B cell (primary cell): ENCODE results near the gene WDFY4. TPM values are rescaled to one million over a fixed set of nuclear protein-coding genes. Genes with fewer than 3 reads are reported as not detected.
A peak's percentile ranks its signal among the peaks of the same experiment; 100 is the strongest.

Experiments
- ATAC-seq: fragments of 200-7000 bp; cut with Tn5 transposase; one replicate; pipeline ENCODE4 v1.10.0; 2021; ENCODE audit warnings: low read depth, mild to moderate bottlenecking, moderate number of reproducible peaks, moderate library complexity
- CTCF ChIA-PET: fragments of 350-600 bp; sonication (Branson Sonifier 250); formaldehyde crosslinking; loops from one replicate; lab custom pipeline; 2021; ENCODE audit warnings: antibody characterized with exemption, inconsistent platforms; lab: Charles Lee
- POLR2A ChIA-PET: fragments of 350-600 bp; sonication (Branson Sonifier 250); formaldehyde crosslinking; loops from one replicate; lab custom pipeline; 2021; ENCODE audit warnings: antibody characterized with exemption; lab: Charles Lee
- DNase-seq: peaks from one replicate; pipeline ENCODE4 v3.0.0; 2013
- H2AFZ ChIP-seq: 2 replicates; pipeline ENCODE4 v1.6.1; 2012; ENCODE audit warnings: mild to moderate bottlenecking, low read depth, low read length; ENCODE audit not compliant: insufficient read depth, poor library complexity, severe bottlenecking
- H3K27ac ChIP-seq, 2 donors: 1 replicate in 1 of 2; 2 replicates in 1 of 2; pipeline ENCODE4 v1.5.1; 2012 to 2013; ENCODE audit warnings: low read length in 2 of 2, mild to moderate bottlenecking in 2 of 2, moderate library complexity in 1 of 2
- H3K27me3 ChIP-seq, 4 experiments: fragments of 200-600 bp in 1 of 4; sonication (generic) in 1 of 4; replicated peaks in 1 of 4; 1 replicate in 2 of 4; 2 replicates in 2 of 4; pipeline versions ENCODE4 v1.6.1 to v1.7.0; 2013 to 2016; ENCODE audit warnings: low read length in 3 of 4, mild to moderate bottlenecking in 2 of 4, mixed read lengths in 1 of 4, moderate library complexity in 1 of 4; ENCODE audit not compliant: insufficient read depth in 4 of 4, control insufficient read depth in 3 of 4; ENCODE audit errors: control extremely low read depth in 1 of 4
- H3K36me3 ChIP-seq, 2 experiments: replicated peaks in 1 of 2; 1 replicate in 1 of 2; 2 replicates in 1 of 2; pipeline versions ENCODE4 v1.6.1 to v1.7.1; 2013; ENCODE audit warnings: low read length in 1 of 2; ENCODE audit not compliant: insufficient read depth in 2 of 2, control insufficient read depth in 1 of 2; ENCODE audit errors: control extremely low read depth in 1 of 2, extremely low read depth in 1 of 2
- H3K4me1 ChIP-seq, 2 donors: fragments of 200-600 bp in 1 of 2; sonication (generic) in 1 of 2; 1 replicate in 1 of 2; 2 replicates in 1 of 2; pipeline versions ENCODE4 v1.5.1 to v1.6.1; 2013 to 2017; ENCODE audit warnings: low read length in 2 of 2; ENCODE audit not compliant: control insufficient read depth in 2 of 2, insufficient read depth in 2 of 2
- H3K4me2 ChIP-seq: replicated peaks from 2 replicates; pipeline ENCODE3; 2012; ENCODE audit warnings: mild to moderate bottlenecking, low read depth, low read length; ENCODE audit not compliant: poor library complexity, severe bottlenecking
- H3K4me3 ChIP-seq, 5 experiments: fragments of 200-600 bp in 1 of 5; sonication (generic) in 1 of 5; 1 replicate in 3 of 5; 2 replicates in 2 of 5; pipeline versions ENCODE4 v1.5.1 to v1.7.0; 2011 to 2016; ENCODE audit warnings: low read length in 4 of 5, mild to moderate bottlenecking in 4 of 5, low read depth in 2 of 5, control low read depth in 1 of 5, moderate library complexity in 1 of 5; ENCODE audit not compliant: insufficient read depth in 1 of 5; ENCODE audit errors: control extremely low read depth in 1 of 5, extremely low read depth in 1 of 5
- H3K79me2 ChIP-seq: fragments of 200-600 bp; sonication (generic); one replicate; pipeline ENCODE4 v1.6.0; 2016; ENCODE audit warnings: low read length; ENCODE audit not compliant: control insufficient read depth, insufficient read depth
- H3K9ac ChIP-seq: fragments of 200-600 bp; sonication (generic); 2 replicates; pipeline ENCODE4 v1.6.1; 2017; ENCODE audit warnings: mild to moderate bottlenecking, low read length, moderate library complexity
- H3K9me3 ChIP-seq, 3 donors: one replicate each; pipeline versions ENCODE4 v1.6.1 to v1.7.1; 2013; ENCODE audit warnings: low read length in 2 of 3; ENCODE audit not compliant: control insufficient read depth in 2 of 3, insufficient read depth in 1 of 3; ENCODE audit errors: control extremely low read depth in 1 of 3
- H4K20me1 ChIP-seq: 2 replicates; pipeline ENCODE4 v1.6.0; 2012; ENCODE audit warnings: mild to moderate bottlenecking, low read length; ENCODE audit not compliant: insufficient read depth, control insufficient read depth, poor library complexity, severe bottlenecking
- H3K27ac Mint-ChIP-seq: one replicate; pipeline ENCODE4 v1.8.0; 2021; ENCODE audit warnings: mixed read lengths
- H3K27me3 Mint-ChIP-seq: one replicate; pipeline ENCODE4 v1.8.0; 2021; ENCODE audit warnings: mixed read lengths
- H3K4me1 Mint-ChIP-seq: one replicate; pipeline ENCODE4 v1.8.0; 2021; ENCODE audit warnings: mixed read lengths
- H3K4me3 Mint-ChIP-seq: one replicate; pipeline ENCODE4 v1.8.0; 2021; ENCODE audit warnings: mixed read lengths
- H3K9me3 Mint-ChIP-seq: one replicate; pipeline ENCODE4 v1.8.0; 2022; ENCODE audit warnings: mixed read lengths; ENCODE audit not compliant: insufficient read depth
- CTCF ChIP-seq: fragments of 200-600 bp; IDR thresholded peaks from one replicate; pipeline ENCODE4 v1.8.0; 2022; ENCODE audit warnings: antibody characterized with exemption, mild to moderate bottlenecking
- EZH2 ChIP-seq: IDR thresholded peaks from 2 replicates; pipeline ENCODE4 v1.6.1; 2012; ENCODE audit warnings: borderline replicate concordance, low read depth, mild to moderate bottlenecking, moderate library complexity, low read length; ENCODE audit not compliant: insufficient read depth, poor library complexity, severe bottlenecking
- WGBS: methylation state at CpG from one replicate; pipeline ENCODE4 v1.1.5; 2013; ENCODE audit warnings: missing lambda C conversion rate; ENCODE audit not compliant: insufficient coverage; 5-methylcytosine and 5-hydroxymethylcytosine counted together
- intact Hi-C: fragments of 100-400 bp; cut with micrococcal nuclease; formaldehyde crosslinking; loops from one replicate; pipeline ENCODE4 v1.10.0; 2022
- polyA plus RNA-seq: library from polyadenylated mRNA; depleted of rRNA; stranded (reverse); fragments of >200 nt; gene quantifications from 2 replicates; pipeline ENCODE4 v1.2.3, GENCODE V29; 2012
- total RNA-seq, 2 donors: library from RNA; stranded (reverse); fragments of 120-200 nt in 1 of 2; gene quantifications; 1 replicate in 1 of 2; 2 replicates in 1 of 2; pipeline versions ENCODE4 v1.2.3 to v1.2.4, GENCODE V29; 2013 to 2022

Gene WDFY4
- total and polyA plus RNA-seq, 2 donors (not counting 1 experiment from before 2014, with no cell fraction given) = 262 to 560 TPM

DNA sequence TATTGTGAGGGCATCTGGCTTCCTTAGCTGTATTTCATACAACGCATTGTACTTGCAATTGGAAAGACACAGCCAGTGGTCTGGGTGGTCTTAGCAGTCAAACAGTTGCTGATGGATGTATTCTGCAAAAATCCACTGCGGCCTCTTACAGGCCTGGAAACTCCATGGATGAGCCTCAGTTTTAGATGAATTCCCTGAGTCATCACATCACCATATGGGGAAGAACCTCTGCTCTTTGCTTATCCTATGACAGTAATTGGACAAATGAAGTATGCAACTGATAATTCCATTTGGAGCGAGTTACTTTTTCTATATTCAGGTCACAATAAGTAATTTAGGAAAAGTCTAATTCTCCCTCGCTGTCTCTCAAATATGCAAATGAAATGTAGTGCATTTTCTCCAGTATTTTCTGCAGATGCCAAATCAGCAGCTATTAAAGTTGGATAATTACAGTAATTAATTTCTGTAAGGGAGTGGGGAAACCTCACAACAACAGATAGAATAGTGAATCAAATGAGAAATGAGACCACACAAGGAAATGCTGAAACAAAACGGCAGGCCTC is 78.8 kb downstream of the WDFY4 start:
- POLR2A ChIA-PET = no interaction called here
- Mint-ChIP-seq H3K9me3 (no peaks in the 10 kb centered on the region), H3K4me3 (no peak overlapping the region), H3K27ac (no peak overlapping the region), H3K4me1 (peaks cover 19% of the 10 kb centered on the region), H3K27me3 (no peaks in the 10 kb centered on the region)
- H3K4me2 ChIP-seq = no peak overlapping the region
- no peak for ATAC-seq
- peaks cover 9 to 97% of the 10 kb centered on the region in 2 experiments for H3K36me3 ChIP-seq
- no peak for DNase-seq
- WGBS = 100% methylated on average over 1 of the region's 5 CpGs
- H3K9ac ChIP-seq = no peak overlapping the region
- peaks cover 99% of the 10 kb centered on the region for H4K20me1 ChIP-seq
- no peak overlapping the region for H2AFZ ChIP-seq
- H3K79me2 ChIP-seq = peaks cover 98% of the 10 kb centered on the region
- no peaks in the 10 kb centered on the region for H3K9me3 ChIP-seq
- intact Hi-C loops = no loop called here
- H3K27ac ChIP-seq = no peak overlapping the region
- H3K4me3 ChIP-seq = no peak overlapping the region
- peaks cover 6% of the 10 kb centered on the region in 2 donors for H3K4me1 ChIP-seq
- no peaks in the 10 kb centered on the region for H3K27me3 ChIP-seq
- CTCF ChIA-PET = interaction anchor here (4.6 kb wide), 1 partner anchor 106 kb away, joined by 47 read pairs; no protein-coding TSS in a partner anchor
- TF ChIP-seq EZH2 (no peak), CTCF (no peak)

DNA sequence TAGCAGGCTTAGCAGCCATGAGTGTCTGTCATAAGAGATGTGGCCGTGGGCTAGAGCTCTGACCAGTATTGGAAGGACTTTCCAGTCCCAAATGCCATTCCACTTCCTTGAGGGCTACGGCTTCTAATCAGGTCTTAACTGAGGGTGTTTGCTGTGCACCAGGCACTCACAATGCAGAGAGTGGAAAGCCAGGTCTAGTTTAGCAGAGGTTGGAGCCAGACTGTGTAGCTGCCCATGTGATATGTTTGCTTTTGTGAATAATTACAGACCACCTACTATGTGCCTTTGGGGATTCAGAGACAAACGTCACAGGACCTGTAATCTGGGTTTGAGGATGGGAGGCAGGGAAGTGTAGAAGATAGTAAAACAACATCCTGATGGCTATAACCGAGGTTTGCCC is 79.8 kb downstream of the WDFY4 start:
- H3K27me3 Mint-ChIP-seq = no peaks in the 10 kb centered on the region
- no peaks in the 10 kb centered on the region for H3K27me3 ChIP-seq
- TF ChIP-seq EZH2 (no peak), CTCF (no peak)
- H3K4me1 ChIP-seq = no peaks in the 10 kb centered on the region
- peak overlapping the region in 1 of 2 donors; percentile 14 for H3K27ac ChIP-seq
- H3K4me1 Mint-ChIP-seq = peaks cover 16% of the 10 kb centered on the region
- 93% methylated on average over 2 of the region's 4 CpGs for WGBS
- H3K9ac ChIP-seq = no peak overlapping the region
- H3K4me2 ChIP-seq = no peak overlapping the region
- H2AFZ ChIP-seq = no peak overlapping the region
- H3K4me3 ChIP-seq = no peak overlapping the region
- ChIA-PET CTCF (interaction anchor here (1.2 to 4.6 kb wide), 3 partner anchors 38 to 107 kb away, joined by 5 to 47 read pairs (median 5); partner anchors contain the start of gene WDFY4), POLR2A (no interaction called here)
- no peaks in the 10 kb centered on the region for H3K9me3 Mint-ChIP-seq
- peaks cover 99% of the 10 kb centered on the region for H4K20me1 ChIP-seq
- intact Hi-C loops = no loop called here
- H3K9me3 ChIP-seq = no peaks in the 10 kb centered on the region
- DNase-seq (no peak), ATAC-seq (no peak)
- H3K36me3 ChIP-seq = peaks cover 9 to 97% of the 10 kb centered on the region in 2 experiments
- peaks cover 98% of the 10 kb centered on the region for H3K79me2 ChIP-seq
- no peak overlapping the region for H3K4me3 Mint-ChIP-seq
- peak overlapping the region; percentile 26 for H3K27ac Mint-ChIP-seq
